DND-41 (cell line): ENCODE measurements around the gene NANOS3.

Source experiments
- CTCF ChIP-seq: IDR thresholded peaks from 2 replicates; pipeline ENCODE4 v1.5.1; 2012; ENCODE audit warnings: borderline replicate concordance, low read length, moderate library complexity, mild to moderate bottlenecking; ENCODE audit not compliant: poor library complexity, severe bottlenecking; ENCODE audit errors: extremely low read depth
- EZH2 ChIP-seq: IDR thresholded peaks from 3 replicates; pipeline ENCODE4 v1.6.1; 2012; ENCODE audit warnings: borderline replicate concordance, low read depth, mild to moderate bottlenecking, moderate library complexity, low read length, inconsistent platforms; ENCODE audit not compliant: severe bottlenecking

GRCh38 chr19:13873834-13874515, 3.0 kb upstream of the NANOS3 start:
- TF ChIP-seq CTCF (no peak), EZH2 (no peak)
